Measurements from ENCODE around the gene TRHDE. TPM values are rescaled to one million over a fixed set of nuclear protein-coding genes. Genes with fewer than 3 reads are reported as not detected.

The TRHDE gene
- 1 to 10 TPM in 2 of 4 donors, under 1 TPM in 2; 0.49 to 5.8 (median 1.1) TPM for total RNA-seq

DNA sequence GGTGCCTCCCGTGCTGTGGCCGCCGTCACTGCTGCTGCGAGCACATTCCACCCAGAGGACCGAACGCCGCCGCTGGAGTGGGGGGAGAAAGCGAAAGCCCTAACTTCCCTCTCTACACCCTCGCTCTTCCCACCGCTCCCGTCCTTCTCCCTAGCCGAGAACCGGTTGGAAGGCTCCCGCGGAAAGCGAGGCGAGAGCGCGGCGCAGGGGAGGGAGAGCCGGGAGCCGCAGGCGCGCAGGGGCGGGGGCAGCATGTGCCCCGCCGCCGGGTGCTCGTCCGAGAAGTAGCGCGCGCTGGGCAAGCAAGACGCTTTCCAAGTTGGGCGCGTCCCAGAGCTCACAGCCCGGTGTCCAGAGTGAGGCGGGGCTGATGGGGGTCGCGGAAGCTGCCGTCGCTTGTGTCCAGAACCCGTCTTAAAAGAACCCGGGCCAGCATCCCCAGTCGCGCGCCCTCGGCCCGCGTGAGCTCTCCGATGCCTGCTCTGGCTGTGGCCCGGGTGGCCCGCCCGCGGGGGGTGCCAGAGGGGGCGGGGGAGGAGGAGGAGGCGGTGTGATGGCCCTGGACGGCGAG is at the start of gene TRHDE:
TRHDE (plus strand) TSS at position 280 of the 571 bp plus-strand sequence; CDS start at position 554, 274 bp downstream.
- no peak for TF ChIP-seq POLR2A (IDR thresholded peaks at IDR 0.05)
- TF ChIP-seq, protein P1, sequence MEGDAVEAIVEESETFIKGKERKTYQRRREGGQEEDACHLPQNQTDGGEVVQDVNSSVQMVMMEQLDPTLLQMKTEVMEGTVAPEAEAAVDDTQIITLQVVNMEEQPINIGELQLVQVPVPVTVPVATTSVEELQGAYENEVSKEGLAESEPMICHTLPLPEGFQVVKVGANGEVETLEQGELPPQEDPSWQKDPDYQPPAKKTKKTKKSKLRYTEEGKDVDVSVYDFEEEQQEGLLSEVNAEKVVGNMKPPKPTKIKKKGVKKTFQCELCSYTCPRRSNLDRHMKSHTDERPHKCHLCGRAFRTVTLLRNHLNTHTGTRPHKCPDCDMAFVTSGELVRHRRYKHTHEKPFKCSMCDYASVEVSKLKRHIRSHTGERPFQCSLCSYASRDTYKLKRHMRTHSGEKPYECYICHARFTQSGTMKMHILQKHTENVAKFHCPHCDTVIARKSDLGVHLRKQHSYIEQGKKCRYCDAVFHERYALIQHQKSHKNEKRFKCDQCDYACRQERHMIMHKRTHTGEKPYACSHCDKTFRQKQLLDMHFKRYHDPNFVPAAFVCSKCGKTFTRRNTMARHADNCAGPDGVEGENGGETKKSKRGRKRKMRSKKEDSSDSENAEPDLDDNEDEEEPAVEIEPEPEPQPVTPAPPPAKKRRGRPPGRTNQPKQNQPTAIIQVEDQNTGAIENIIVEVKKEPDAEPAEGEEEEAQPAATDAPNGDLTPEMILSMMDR (IDR thresholded peaks at IDR 0.05): no peak
- peak in 1 of 2 donors; percentile 14 for DNase-seq (ENCODE audit: low spot score in 2 of 2)
- peak within 1 kb of the TSS; percentile 22 for H3K4me3 ChIP-seq (ENCODE audit: low read depth, poor library complexity, severe bottlenecking)
- 1% methylated on average over 38 to 59 of the region's 60 CpGs for WGBS, 2 donors
- intact Hi-C loops (cut with DNase I; ENCODE audit: low total_unique reads): no loop called here

- no peak for DNase-seq (ENCODE audit: low spot score in 2 of 2)
- TF ChIP-seq, protein P1 (IDR thresholded peaks at IDR 0.05): no peak
- no peak for TF ChIP-seq POLR2A (IDR thresholded peaks at IDR 0.05)
- WGBS, 2 donors: 62 to 63% methylated on average over 1 of the region's 1 CpG
- no peak overlapping the region for H3K4me3 ChIP-seq (ENCODE audit: low read depth, poor library complexity, severe bottlenecking)
- intact Hi-C loops (cut with DNase I; ENCODE audit: low total_unique reads): no loop called here
Measured at GRCh38 chr12:72226510-72226909, 45.7 kb upstream of the TRHDE start.

DNA sequence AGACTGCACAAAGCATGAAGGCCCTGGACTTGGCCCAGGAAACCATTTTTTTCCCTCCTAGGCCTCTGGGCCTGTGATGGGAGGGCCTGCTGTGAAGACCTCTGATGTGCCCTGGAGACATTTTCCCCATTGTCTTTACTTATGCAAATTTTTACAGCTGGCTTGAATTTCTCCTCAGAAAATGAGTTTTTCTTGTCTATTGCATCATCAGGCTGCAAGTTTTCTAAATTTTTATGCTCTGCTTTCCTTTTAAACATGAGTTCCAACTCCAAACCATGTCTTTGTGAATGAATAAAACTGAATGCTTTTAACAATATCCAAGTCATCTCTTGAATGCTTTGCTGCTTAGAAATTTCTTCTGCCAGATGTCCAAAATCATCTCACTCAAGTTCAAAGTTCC is 43.7 kb upstream of the TRHDE start:
- TF ChIP-seq POLR2A (IDR thresholded peaks at IDR 0.05): no peak
- no peak for DNase-seq (ENCODE audit: low spot score in 2 of 2)
- intact Hi-C loops (cut with DNase I; ENCODE audit: low total_unique reads): no loop called here
- H3K4me3 ChIP-seq (ENCODE audit: low read depth, poor library complexity, severe bottlenecking): no peak overlapping the region

GRCh38 chr12:72230589-72230988 is 41.6 kb upstream of the TRHDE start:
- intact Hi-C loops (cut with DNase I; ENCODE audit: low total_unique reads): no loop called here
- 57 to 63% methylated on average over 4 of the region's 4 CpGs for WGBS, 2 donors
- TF ChIP-seq, protein P1 (IDR thresholded peaks at IDR 0.05): no peak
- no peak for TF ChIP-seq POLR2A (IDR thresholded peaks at IDR 0.05)
- DNase-seq (ENCODE audit: low spot score in 2 of 2): no peak
- no peak overlapping the region for H3K4me3 ChIP-seq (ENCODE audit: low read depth, poor library complexity, severe bottlenecking)

GRCh38 chr12:72234886-72235285 is 37.3 kb upstream of the TRHDE start:
- intact Hi-C loops (cut with DNase I; ENCODE audit: low total_unique reads): no loop called here
- WGBS, 2 donors: 57 to 73% methylated on average over 2 of the region's 2 CpGs
- no peak for DNase-seq (ENCODE audit: low spot score in 2 of 2)
- no peak overlapping the region for H3K4me3 ChIP-seq (ENCODE audit: low read depth, poor library complexity, severe bottlenecking)
- no peak for TF ChIP-seq POLR2A (IDR thresholded peaks at IDR 0.05)
- TF ChIP-seq, protein P1 (IDR thresholded peaks at IDR 0.05): no peak

- no peak for TF ChIP-seq POLR2A (IDR thresholded peaks at IDR 0.05)
- TF ChIP-seq, protein P1 (IDR thresholded peaks at IDR 0.05): no peak
- WGBS, 2 donors: 41 to 51% methylated on average over 1 of the region's 1 CpG
Measured at GRCh38 chr12:72236071-72236705, 36.0 kb upstream of the TRHDE start.

More at GRCh38 chr12:72236071-72236705, 36.0 kb upstream of the TRHDE start:
- no peak for DNase-seq (ENCODE audit: low spot score in 2 of 2)
- H3K4me3 ChIP-seq (ENCODE audit: low read depth, poor library complexity, severe bottlenecking): no peak overlapping the region
- intact Hi-C loops (cut with DNase I; ENCODE audit: low total_unique reads): no loop called here

All from lower leg skin (tissue), 4 donors.